Tibial nerve (tissue), 4 donors: ENCODE data around the gene GOLGA2. TPM values are rescaled to one million over a fixed set of nuclear protein-coding genes. Genes with fewer than 3 reads are reported as not detected.

ENCODE experiments used
- DNase-seq, 2 donors: peaks; one replicate each; pipeline ENCODE4 v3.0.0-alpha.2; 2019; ENCODE audit warnings: low spot score in 2 of 2
- H3K27ac ChIP-seq, 4 donors: fragments of 200-600 bp; sonication (generic) in 3 of 4; one replicate each; pipeline ENCODE4 v1.5.1; 2017 to 2019; ENCODE audit warnings: mild to moderate bottlenecking in 1 of 4
- H3K27me3 ChIP-seq, 2 donors: fragments of 200-600 bp; sonication (generic) in 1 of 2; one replicate each; pipeline versions ENCODE4 v1.5.1 to v1.6.0; 2017 to 2019
- H3K36me3 ChIP-seq, 3 donors: fragments of 200-600 bp; sonication (generic); one replicate each; pipeline ENCODE4 v1.5.1; 2018 to 2019
- H3K4me1 ChIP-seq, 4 donors: fragments of 200-600 bp; sonication (generic) in 3 of 4; one replicate each; pipeline ENCODE4 v1.5.1; 2017 to 2019
- H3K4me3 ChIP-seq, 4 donors: fragments of 200-600 bp; sonication (generic) in 3 of 4; one replicate each; pipeline ENCODE4 v1.5.1; 2017 to 2019; ENCODE audit warnings: mild to moderate bottlenecking in 1 of 4, moderate library complexity in 1 of 4
- H3K9me3 ChIP-seq, 4 donors: fragments of 200-600 bp; sonication (generic) in 3 of 4; one replicate each; pipeline ENCODE4 v1.5.1; 2017 to 2019
- EP300 ChIP-seq, 2 donors: sonication (generic); formaldehyde crosslinking; IDR thresholded peaks; one replicate each; pipeline ENCODE4 v1.6.1; 2017; ENCODE audit warnings: antibody characterized with exemption in 2 of 2, mild to moderate bottlenecking in 1 of 2
- POLR2A ChIP-seq, 2 donors: fragments of 450-650 bp; IDR thresholded peaks; one replicate each; pipeline ENCODE4 v1.6.1; 2017; ENCODE audit warnings: antibody characterized with exemption in 2 of 2, mild to moderate bottlenecking in 2 of 2, moderate library complexity in 2 of 2
- WGBS, 2 donors: methylation state at CpG; one replicate each; pipeline ENCODE4 v1.1.5; 2018; 5-methylcytosine and 5-hydroxymethylcytosine counted together
- total RNA-seq, 4 donors: library from RNA; depleted of rRNA; stranded (reverse); fragments of >200 nt; gene quantifications; one replicate each; pipeline ENCODE4 v1.1.0, GENCODE V29; 2016
- TF ChIP-seq, protein P1 (sequence below), 5 experiments: fragments of 200-600 bp in 3 of 5; fragments of 450-650 bp in 2 of 5; sonication (generic) in 3 of 5; IDR thresholded peaks; one replicate each; pipeline ENCODE4 v1.5.1; 2016 to 2019; ENCODE audit warnings: antibody characterized with exemption in 5 of 5, mild to moderate bottlenecking in 3 of 5, moderate library complexity in 2 of 5

Gene GOLGA2
- total RNA-seq, 4 donors from 2014 or later, result 67.4 to 103 (median 91.9) TPM

DNA sequence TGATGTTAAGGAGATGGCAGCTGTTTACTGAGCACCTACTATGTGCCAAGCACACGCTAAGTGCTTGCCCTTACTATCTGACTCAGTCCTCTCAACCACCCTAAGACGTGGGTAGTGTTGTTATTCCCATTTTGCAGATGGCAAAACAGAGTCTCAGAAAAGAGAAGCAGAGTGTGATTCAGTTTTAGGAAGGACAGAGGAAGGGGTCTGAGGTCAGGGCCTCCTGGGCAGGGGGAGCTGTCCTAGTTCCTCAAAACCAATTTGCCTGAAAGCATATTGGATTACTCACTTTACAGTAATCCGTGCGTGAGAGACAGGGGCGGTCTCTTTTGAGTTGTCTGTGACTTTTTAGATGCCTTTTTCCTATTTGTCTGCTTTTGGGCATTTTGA, 49.4 kb downstream of the GOLGA2 start:
- H3K4me3 ChIP-seq, result no peak overlapping the region
- WGBS, 2 donors, result 79 to 80% methylated on average over 5 of the region's 5 CpGs
- H3K27me3 ChIP-seq, result no peaks in the 10 kb centered on the region
- H3K9me3 ChIP-seq, result no peaks in the 10 kb centered on the region
- no peak for TF ChIP-seq POLR2A (IDR thresholded peaks at IDR 0.05)
- TF ChIP-seq, protein P1, sequence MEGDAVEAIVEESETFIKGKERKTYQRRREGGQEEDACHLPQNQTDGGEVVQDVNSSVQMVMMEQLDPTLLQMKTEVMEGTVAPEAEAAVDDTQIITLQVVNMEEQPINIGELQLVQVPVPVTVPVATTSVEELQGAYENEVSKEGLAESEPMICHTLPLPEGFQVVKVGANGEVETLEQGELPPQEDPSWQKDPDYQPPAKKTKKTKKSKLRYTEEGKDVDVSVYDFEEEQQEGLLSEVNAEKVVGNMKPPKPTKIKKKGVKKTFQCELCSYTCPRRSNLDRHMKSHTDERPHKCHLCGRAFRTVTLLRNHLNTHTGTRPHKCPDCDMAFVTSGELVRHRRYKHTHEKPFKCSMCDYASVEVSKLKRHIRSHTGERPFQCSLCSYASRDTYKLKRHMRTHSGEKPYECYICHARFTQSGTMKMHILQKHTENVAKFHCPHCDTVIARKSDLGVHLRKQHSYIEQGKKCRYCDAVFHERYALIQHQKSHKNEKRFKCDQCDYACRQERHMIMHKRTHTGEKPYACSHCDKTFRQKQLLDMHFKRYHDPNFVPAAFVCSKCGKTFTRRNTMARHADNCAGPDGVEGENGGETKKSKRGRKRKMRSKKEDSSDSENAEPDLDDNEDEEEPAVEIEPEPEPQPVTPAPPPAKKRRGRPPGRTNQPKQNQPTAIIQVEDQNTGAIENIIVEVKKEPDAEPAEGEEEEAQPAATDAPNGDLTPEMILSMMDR (IDR thresholded peaks at IDR 0.05), result no peak
- no peak for TF ChIP-seq EP300 (IDR thresholded peaks at IDR 0.05)
- peaks cover 0 to 32% (median 0%) of the 10 kb centered on the region in 3 donors for H3K36me3 ChIP-seq
- no peak overlapping the region for H3K27ac ChIP-seq
- DNase-seq, result no peak
- H3K4me1 ChIP-seq, result no peaks in the 10 kb centered on the region

DNA sequence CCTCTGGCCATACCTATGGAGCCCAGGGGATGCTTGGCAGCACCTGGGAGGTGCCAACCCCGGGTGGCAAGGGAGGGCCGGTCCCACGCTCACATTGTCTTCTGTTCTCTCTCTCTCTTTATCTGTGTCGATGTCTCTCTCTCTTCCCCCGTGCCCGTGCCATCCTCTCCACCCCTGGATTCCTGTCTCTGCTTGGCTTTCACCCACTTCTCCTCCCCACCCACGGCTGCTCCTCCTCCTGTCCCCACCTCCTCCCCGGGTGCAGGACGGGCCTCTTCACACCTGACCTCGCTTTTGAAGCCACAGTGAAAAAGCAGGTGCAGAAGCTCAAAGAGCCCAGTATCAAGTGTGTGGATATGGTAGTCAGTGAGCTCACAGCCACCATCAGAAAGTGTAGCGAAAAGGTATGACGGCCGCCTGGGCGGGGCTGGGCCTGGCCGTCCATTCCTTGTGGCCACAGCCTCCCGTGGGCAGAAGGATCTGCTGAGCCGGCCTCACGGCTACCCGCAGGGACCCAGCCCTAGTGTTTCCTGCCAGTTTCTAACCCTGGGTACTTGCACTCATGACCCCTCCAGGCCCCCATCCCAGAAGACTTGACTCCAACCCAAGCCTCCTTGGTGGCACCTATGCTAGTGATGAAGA, 49.9 kb downstream of the GOLGA2 start:
- Histone ChIP-seq H3K9me3 (no peaks in the 10 kb centered on the region), H3K4me3 (no peak overlapping the region), H3K27ac (no peak overlapping the region), H3K36me3 (peaks cover 0 to 34% (median 0%) of the 10 kb centered on the region in 3 donors), H3K27me3 (no peaks in the 10 kb centered on the region), H3K4me1 (no peaks in the 10 kb centered on the region)
- WGBS, 2 donors, result 81% methylated on average over 11 to 19 of the region's 19 CpGs
- no peak for DNase-seq
- TF ChIP-seq, protein P1 (IDR thresholded peaks at IDR 0.05), result no peak
- TF ChIP-seq EP300 (IDR thresholded peaks at IDR 0.05) (no peak), POLR2A (IDR thresholded peaks at IDR 0.05) (no peak)

DNA sequence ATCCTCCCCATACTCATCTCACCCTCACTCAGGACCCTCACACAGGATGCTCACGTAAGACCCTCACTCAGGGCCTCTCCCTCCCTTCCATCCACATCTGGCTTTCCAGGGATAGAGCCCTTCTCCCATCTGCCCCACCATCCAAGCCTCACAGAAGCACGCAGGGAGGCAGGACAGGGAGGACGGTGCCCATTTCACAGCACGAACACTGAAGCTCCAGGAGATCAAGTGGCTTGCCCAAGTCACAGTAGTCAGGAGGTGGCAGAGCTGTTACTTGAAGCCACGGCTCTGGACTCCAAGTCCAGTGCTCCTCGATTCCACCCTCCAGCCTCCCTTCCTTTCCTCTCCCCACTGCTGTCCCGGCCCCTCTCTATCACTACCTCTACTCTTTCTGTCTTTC, 50.9 kb downstream of the GOLGA2 start:
- H3K36me3 ChIP-seq, result peaks cover 0 to 40% (median 0%) of the 10 kb centered on the region in 3 donors
- no peak overlapping the region for H3K4me3 ChIP-seq
- H3K27ac ChIP-seq, result no peak overlapping the region
- DNase-seq, result no peak
- TF ChIP-seq POLR2A (IDR thresholded peaks at IDR 0.05) (no peak), EP300 (IDR thresholded peaks at IDR 0.05) (no peak)
- TF ChIP-seq, protein P1 (IDR thresholded peaks at IDR 0.05), result no peak
- no peaks in the 10 kb centered on the region for H3K9me3 ChIP-seq
- no peaks in the 10 kb centered on the region for H3K27me3 ChIP-seq
- no peaks in the 10 kb centered on the region for H3K4me1 ChIP-seq
- 88 to 95% methylated on average over 7 of the region's 7 CpGs for WGBS, 2 donors

DNA sequence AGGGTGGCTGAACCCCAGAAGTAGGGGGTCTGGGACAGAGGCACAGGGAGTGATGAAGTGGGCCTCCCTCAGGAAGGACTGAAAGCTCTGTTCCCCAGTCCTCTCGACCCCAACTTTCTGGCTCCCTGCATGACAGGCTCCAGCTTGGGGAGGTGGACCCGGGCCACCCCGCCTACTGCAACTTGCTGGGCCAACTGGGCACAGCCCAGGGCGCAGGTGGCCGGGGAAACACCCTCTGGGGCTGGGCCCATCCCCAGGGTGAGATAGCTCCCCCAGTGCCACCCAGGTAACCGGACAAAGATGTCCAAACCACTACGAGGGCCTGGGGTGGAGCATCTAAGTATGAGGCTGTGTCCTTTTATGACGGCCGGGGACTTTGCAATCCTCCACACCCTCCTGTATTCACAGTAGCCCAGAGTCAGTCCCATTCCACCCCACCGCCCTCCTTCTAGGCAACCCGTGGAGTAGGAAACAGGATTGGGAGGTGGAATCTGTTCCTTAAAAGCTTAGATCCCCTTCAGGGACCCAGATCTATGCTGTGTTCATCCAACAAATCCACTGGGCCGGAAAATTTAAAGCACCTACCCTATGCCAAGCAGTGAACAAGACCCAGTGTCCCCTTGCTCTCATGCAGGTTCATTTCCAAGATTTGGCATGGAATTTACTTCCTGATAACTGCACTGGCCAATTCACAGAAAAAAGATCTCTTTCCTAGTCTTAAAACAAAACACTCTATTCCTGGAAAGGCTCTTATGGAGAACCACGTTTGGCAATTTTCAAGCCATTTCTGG, 52.7 kb downstream of the GOLGA2 start:
- WGBS, 2 donors, result 85 to 88% methylated on average over 13 of the region's 13 CpGs
- DNase-seq, result no peak
- Histone ChIP-seq H3K36me3 (peaks cover 0 to 42% (median 0%) of the 10 kb centered on the region in 3 donors), H3K4me1 (peaks cover 0 to 12% (median 0%) of the 10 kb centered on the region in 4 donors), H3K4me3 (no peak overlapping the region), H3K27me3 (no peaks in the 10 kb centered on the region), H3K27ac (no peak overlapping the region), H3K9me3 (no peaks in the 10 kb centered on the region)
- no peak for TF ChIP-seq POLR2A (IDR thresholded peaks at IDR 0.05)
- no peak for TF ChIP-seq EP300 (IDR thresholded peaks at IDR 0.05)
- TF ChIP-seq, protein P1 (IDR thresholded peaks at IDR 0.05), result no peak

DNA sequence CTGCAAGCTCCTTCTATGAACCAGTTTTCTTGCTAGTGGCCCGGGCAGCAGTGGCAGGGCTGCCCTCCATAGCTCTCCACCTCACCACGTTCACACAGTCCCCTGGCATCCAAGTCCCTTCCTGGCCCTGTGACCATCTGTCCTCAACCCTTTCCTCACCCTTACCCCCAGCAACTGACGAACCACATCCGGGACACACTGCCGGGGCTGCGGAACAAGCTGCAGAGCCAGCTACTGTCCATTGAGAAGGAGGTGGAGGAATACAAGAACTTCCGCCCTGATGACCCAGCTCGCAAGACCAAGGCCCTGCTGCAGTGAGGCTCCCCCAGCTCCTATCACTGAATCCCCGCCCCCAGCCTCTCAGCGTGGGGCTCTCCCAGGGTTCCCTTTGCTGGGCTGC, 53.8 kb downstream of the GOLGA2 start:
- H3K27ac ChIP-seq, result no peak overlapping the region
- DNase-seq, result no peak
- H3K4me1 ChIP-seq, result peaks cover 0 to 18% (median 0%) of the 10 kb centered on the region in 4 donors
- 82 to 86% methylated on average over 10 of the region's 10 CpGs for WGBS, 2 donors
- TF ChIP-seq EP300 (IDR thresholded peaks at IDR 0.05), result no peak
- TF ChIP-seq, protein P1 (IDR thresholded peaks at IDR 0.05), result no peak
- no peak for TF ChIP-seq POLR2A (IDR thresholded peaks at IDR 0.05)
- H3K4me3 ChIP-seq, result no peak overlapping the region
- peaks cover 0 to 42% (median 0%) of the 10 kb centered on the region in 3 donors for H3K36me3 ChIP-seq
- H3K27me3 ChIP-seq, result no peaks in the 10 kb centered on the region
- H3K9me3 ChIP-seq, result no peaks in the 10 kb centered on the region
